ENCODE results near the gene IGSF21. TPM values are rescaled to one million over a fixed set of nuclear protein-coding genes. Genes with fewer than 3 reads are reported as not detected.

The IGSF21 gene
- total RNA-seq, 1 experiment from 2014 or later = 5.2 TPM

- Histone ChIP-seq H4K8ac (replicated peaks; ENCODE audit: insufficient read length, low read depth, low read length) (no peak overlapping the region), H2BK12ac (ENCODE audit: insufficient read length, low read depth, low read length) (no peak overlapping the region), H3K4me1 (ENCODE audit: insufficient read depth, low read length) (no peaks in the 10 kb centered on the region; the same call in 1 of the 2 replicates), H2BK5ac (ENCODE audit: insufficient read length, low read length) (no peak overlapping the region), H3K23me2 (ENCODE audit: insufficient read length, low read depth, low read length, poor library complexity, severe bottlenecking) (no peaks in the 10 kb centered on the region), H2BK20ac (ENCODE audit: low read depth, low read length, poor library complexity, severe bottlenecking) (no peak overlapping the region), H3K14ac (ENCODE audit: insufficient read depth, low read length) (no peak overlapping the region), H2AK5ac (ENCODE audit: insufficient read length, low read length) (no peak overlapping the region), H4K20me1 (ENCODE audit: control insufficient read depth, insufficient read depth, insufficient read length) (no peaks in the 10 kb centered on the region), H2BK15ac (ENCODE audit: low read depth, low read length) (no peak overlapping the region), H4K5ac (ENCODE audit: insufficient read length, low read depth, low read length) (no peak overlapping the region), H3K4ac (ENCODE audit: low read depth, low read length) (no peak overlapping the region), H3K79me2 (ENCODE audit: insufficient read depth, low read length) (no peaks in the 10 kb centered on the region; the same call in 1 of the 2 replicates), H3T11ph (ENCODE audit: low read length) (no peak overlapping the region), H3K79me1 (ENCODE audit: insufficient read depth, low read depth, low read length, poor library complexity, severe bottlenecking) (no peaks in the 10 kb centered on the region), H2AFZ (ENCODE audit: low read length) (no peak overlapping the region), H2BK120ac (ENCODE audit: low read depth, low read length, poor library complexity, severe bottlenecking) (no peak overlapping the region), H3K9ac (ENCODE audit: extremely low read depth, insufficient read length, low read length) (no peak overlapping the region), H3K56ac (ENCODE audit: insufficient read length, low read depth, low read length) (no peak overlapping the region), H3K27ac (ENCODE audit: insufficient read length, low read depth, low read length) (no peak overlapping the region), H3K9me3 (ENCODE audit: control insufficient read depth, low read depth, low read length) (no peaks in the 10 kb centered on the region), H4K91ac (ENCODE audit: insufficient read length, low read depth, low read length) (no peak overlapping the region), H3K27me3 (ENCODE audit: insufficient read depth, low read length) (no peaks in the 10 kb centered on the region), H3K23ac (ENCODE audit: insufficient read length, low read depth, low read length) (no peak overlapping the region), H3K18ac (ENCODE audit: insufficient read length, low read depth, low read length) (no peak overlapping the region), H3K4me2 (ENCODE audit: insufficient read depth, insufficient read length, low read length) (no peak overlapping the region)
- TF ChIP-seq, protein P1, sequence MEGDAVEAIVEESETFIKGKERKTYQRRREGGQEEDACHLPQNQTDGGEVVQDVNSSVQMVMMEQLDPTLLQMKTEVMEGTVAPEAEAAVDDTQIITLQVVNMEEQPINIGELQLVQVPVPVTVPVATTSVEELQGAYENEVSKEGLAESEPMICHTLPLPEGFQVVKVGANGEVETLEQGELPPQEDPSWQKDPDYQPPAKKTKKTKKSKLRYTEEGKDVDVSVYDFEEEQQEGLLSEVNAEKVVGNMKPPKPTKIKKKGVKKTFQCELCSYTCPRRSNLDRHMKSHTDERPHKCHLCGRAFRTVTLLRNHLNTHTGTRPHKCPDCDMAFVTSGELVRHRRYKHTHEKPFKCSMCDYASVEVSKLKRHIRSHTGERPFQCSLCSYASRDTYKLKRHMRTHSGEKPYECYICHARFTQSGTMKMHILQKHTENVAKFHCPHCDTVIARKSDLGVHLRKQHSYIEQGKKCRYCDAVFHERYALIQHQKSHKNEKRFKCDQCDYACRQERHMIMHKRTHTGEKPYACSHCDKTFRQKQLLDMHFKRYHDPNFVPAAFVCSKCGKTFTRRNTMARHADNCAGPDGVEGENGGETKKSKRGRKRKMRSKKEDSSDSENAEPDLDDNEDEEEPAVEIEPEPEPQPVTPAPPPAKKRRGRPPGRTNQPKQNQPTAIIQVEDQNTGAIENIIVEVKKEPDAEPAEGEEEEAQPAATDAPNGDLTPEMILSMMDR (conservative IDR thresholded peaks at IDR 0.05) = peak; percentile 25; the same call in 1 of the 3 replicates
- WGBS (ENCODE audit: extremely low coverage, insufficient read length, low lambda C conversion rate) = no CpG with 5 or more reads among the region's 9 CpGs
- H3K27me3 Mint-ChIP-seq (ENCODE audit: low read depth) = peaks cover 12% of the 10 kb centered on the region
- no peak overlapping the region for H3K27ac Mint-ChIP-seq
- no peak overlapping the region; a peak in 1 of 5 replicates for H3K4me3 Mint-ChIP-seq
- DNase-seq = no peak
- peaks cover 14 to 21% of the 10 kb centered on the region in 2 experiments for H3K4me1 Mint-ChIP-seq
- H3K9me3 Mint-ChIP-seq = peaks cover 3 to 4% of the 10 kb centered on the region in 2 experiments; a peak in 4 of 5 replicates
- H3K36me3 Mint-ChIP-seq (ENCODE audit: insufficient read depth in 1 of 3, low read depth in 3 of 3) = peaks cover 2 to 17% (median 14%) of the 10 kb centered on the region in 3 experiments; a peak in 6 of 7 replicates
Measured at GRCh38 chr1:18362150-18362549, 254.6 kb downstream of the IGSF21 start.

Measured in H9 (cell line).